ENCODE measurements around the gene CDH4.

The CDH4 gene

DNA sequence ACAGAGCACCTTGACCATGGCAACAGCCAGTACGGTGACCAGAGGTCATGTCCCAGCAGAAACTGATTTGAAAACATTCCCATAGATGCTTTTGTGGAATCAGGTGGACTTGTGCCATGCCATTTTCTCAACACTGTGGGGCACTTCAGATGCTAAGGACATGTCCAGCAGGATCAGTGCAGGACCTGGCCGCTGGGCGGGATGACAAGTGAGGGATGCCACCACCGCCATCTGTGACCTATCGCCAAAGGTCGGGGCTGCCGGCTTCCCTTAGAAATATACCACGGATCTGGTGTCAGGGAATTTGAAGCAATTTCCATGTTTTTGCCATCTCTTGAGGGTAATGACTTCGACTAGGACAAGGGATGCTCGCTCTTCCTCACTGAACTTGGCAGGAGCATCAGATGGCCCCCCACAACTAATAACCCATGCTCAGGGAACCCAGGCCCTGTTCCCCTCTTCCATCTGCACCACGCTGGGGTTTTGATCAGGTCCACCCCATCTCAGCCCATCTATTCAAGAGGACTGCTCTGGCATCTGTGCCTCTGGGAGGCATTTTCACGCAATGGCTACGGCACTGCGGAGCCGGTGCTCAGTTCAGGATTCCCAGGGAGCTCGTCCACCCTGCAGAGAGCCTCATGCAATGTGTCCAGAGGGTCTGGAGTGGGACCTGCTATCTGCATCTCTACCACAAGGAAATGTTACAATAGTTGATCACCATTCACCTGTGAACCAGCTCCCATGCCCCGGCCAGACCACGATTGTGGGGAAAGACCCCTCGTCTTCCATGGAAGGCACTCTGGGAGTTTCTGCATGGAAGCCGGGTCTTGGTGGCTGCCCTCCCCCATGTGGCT lies 511.1 kb downstream of the CDH4 start:
- H3K79me1 ChIP-seq (ENCODE audit: low read length), result no peaks in the 10 kb centered on the region
- no peak overlapping the region for H2AK5ac ChIP-seq (ENCODE audit: low read length)
- H3K27ac ChIP-seq (ENCODE audit: low read depth, low read length), result no peak overlapping the region
- H4K91ac ChIP-seq (ENCODE audit: low read depth, low read length), result no peak overlapping the region
- no peak overlapping the region for H2BK12ac ChIP-seq (ENCODE audit: low read length)
- no peaks in the 10 kb centered on the region for H3K79me2 ChIP-seq (ENCODE audit: control insufficient read depth, insufficient read depth, low read length, poor library complexity)
- no peak overlapping the region for H3K18ac ChIP-seq (ENCODE audit: low read length)
- H4K12ac ChIP-seq (ENCODE audit: low read depth, low read length), result no peak overlapping the region
- no peak overlapping the region for H3K23ac ChIP-seq (ENCODE audit: low read length)
- H3K4me2 ChIP-seq (ENCODE audit: low read length), result no peak overlapping the region
- H2AFZ ChIP-seq (ENCODE audit: insufficient read depth, low read length, poor library complexity), result no peak overlapping the region
- no peak overlapping the region for H2BK5ac ChIP-seq (ENCODE audit: low read depth, low read length, poor library complexity)
- H4K8ac ChIP-seq (ENCODE audit: low read depth, low read length), result no peak overlapping the region
- H3K4ac ChIP-seq (ENCODE audit: low read depth, low read length), result no peak overlapping the region
- peaks cover 6% of the 10 kb centered on the region for H3K9me3 ChIP-seq (ENCODE audit: insufficient read depth, low read depth, low read length)
- no peaks in the 10 kb centered on the region for H3K27me3 ChIP-seq (ENCODE audit: insufficient read depth, low read length)
- WGBS (ENCODE audit: extremely low coverage, insufficient coverage, insufficient read length), result no CpG with 5 or more reads among the region's 20 CpGs
- H2BK120ac ChIP-seq (ENCODE audit: insufficient read depth, low read length, poor library complexity), result no peak overlapping the region
- H3K36me3 ChIP-seq (ENCODE audit: control insufficient read depth in 1 of 2, insufficient read depth in 2 of 2, low read length in 2 of 2), result no peaks in the 10 kb centered on the region
- H3K4me3 ChIP-seq (ENCODE audit: low read depth, low read length), result no peak overlapping the region
- H3K14ac ChIP-seq (ENCODE audit: low read length), result no peak overlapping the region
- no peak for DNase-seq
- no peak overlapping the region for H3K9ac ChIP-seq (ENCODE audit: low read length)
- no peaks in the 10 kb centered on the region for H3K4me1 ChIP-seq (ENCODE audit: control insufficient read depth in 1 of 2, insufficient read depth in 2 of 2, low read length in 2 of 2)

DNA sequence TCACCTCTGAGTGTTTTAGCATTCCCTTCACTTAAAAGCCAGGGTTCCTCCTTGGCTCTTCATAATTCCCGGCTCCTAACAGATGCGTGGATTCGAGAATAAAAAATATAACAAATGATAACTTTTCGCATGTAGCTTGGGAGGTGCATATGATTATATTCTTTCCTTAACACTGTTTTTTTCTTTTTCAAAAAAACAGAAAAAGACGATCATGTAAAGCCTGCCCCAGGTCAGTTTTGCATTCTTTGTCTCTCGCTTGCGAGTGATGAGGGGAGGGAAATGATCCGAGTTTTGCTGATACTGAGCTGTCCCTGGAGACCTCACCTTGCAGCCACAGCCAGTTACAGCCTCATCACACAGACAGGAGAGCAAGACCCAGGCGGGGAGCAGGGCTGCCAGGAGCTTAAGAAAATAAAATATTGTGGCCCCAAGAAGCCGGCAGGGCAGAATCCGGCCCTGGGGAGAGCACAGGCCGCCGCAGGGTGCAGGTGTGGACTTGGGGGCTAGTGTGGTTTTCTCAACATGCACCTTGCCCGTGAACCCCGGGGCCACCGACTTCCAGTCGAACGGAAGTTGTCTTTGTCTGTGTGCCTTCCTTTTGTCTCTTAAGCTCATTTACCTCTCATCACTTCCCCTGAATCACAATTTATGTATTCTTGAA lies 511.8 kb downstream of the CDH4 start:
- no peak overlapping the region for H2AFZ ChIP-seq (ENCODE audit: insufficient read depth, low read length, poor library complexity)
- H4K8ac ChIP-seq (ENCODE audit: low read depth, low read length), result no peak overlapping the region
- no peak overlapping the region for H2AK5ac ChIP-seq (ENCODE audit: low read length)
- H3K36me3 ChIP-seq (ENCODE audit: control insufficient read depth in 1 of 2, insufficient read depth in 2 of 2, low read length in 2 of 2), result no peaks in the 10 kb centered on the region
- no peak overlapping the region for H3K18ac ChIP-seq (ENCODE audit: low read length)
- no peak overlapping the region for H3K9ac ChIP-seq (ENCODE audit: low read length)
- no peak overlapping the region for H3K4me3 ChIP-seq (ENCODE audit: low read depth, low read length)
- H3K79me1 ChIP-seq (ENCODE audit: low read length), result no peaks in the 10 kb centered on the region
- no peak overlapping the region for H2BK120ac ChIP-seq (ENCODE audit: insufficient read depth, low read length, poor library complexity)
- no peak overlapping the region for H3K27ac ChIP-seq (ENCODE audit: low read depth, low read length)
- no CpG with 5 or more reads among the region's 18 CpGs for WGBS (ENCODE audit: extremely low coverage, insufficient coverage, insufficient read length)
- H3K14ac ChIP-seq (ENCODE audit: low read length), result no peak overlapping the region
- H3K23ac ChIP-seq (ENCODE audit: low read length), result no peak overlapping the region
- no peak for DNase-seq
- no peaks in the 10 kb centered on the region for H3K27me3 ChIP-seq (ENCODE audit: insufficient read depth, low read length)
- H3K4me2 ChIP-seq (ENCODE audit: low read length), result no peak overlapping the region
- no peak overlapping the region for H4K91ac ChIP-seq (ENCODE audit: low read depth, low read length)
- H3K79me2 ChIP-seq (ENCODE audit: control insufficient read depth, insufficient read depth, low read length, poor library complexity), result no peaks in the 10 kb centered on the region
- H3K4ac ChIP-seq (ENCODE audit: low read depth, low read length), result no peak overlapping the region
- H3K4me1 ChIP-seq (ENCODE audit: control insufficient read depth in 1 of 2, insufficient read depth in 2 of 2, low read length in 2 of 2), result no peaks in the 10 kb centered on the region
- H4K12ac ChIP-seq (ENCODE audit: low read depth, low read length), result no peak overlapping the region
- no peak overlapping the region for H2BK12ac ChIP-seq (ENCODE audit: low read length)
- H2BK5ac ChIP-seq (ENCODE audit: low read depth, low read length, poor library complexity), result no peak overlapping the region
- H3K9me3 ChIP-seq (ENCODE audit: insufficient read depth, low read depth, low read length), result peaks cover 6% of the 10 kb centered on the region

DNA sequence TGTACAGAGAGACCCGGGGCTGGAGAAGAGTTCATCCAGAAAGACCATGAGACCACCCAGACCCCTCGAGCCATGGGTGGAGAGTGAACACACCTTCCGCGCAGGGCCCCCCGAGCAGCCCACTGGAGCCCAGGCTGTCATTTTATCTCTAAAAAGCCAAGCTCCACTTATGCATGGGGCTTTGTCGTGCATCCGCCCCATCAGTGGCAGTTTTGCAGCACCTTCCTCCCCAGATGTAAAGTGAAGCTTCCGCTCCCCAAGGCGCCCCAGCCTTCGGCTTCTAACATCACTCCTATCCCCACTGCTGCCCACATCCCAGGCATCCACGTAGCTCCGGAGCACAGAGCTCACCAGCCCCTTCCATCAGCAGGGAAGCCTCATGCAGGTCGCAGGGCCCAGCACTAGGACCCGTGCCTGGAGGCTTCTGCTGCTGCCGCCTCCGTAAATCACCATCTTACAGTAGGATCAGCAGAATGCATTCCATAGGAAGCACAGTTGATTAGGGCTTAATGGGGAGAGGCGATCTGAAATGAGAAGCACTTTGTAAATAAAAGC lies 512.5 kb downstream of the CDH4 start:
- no peak for DNase-seq
- Histone ChIP-seq H3K9me3 (ENCODE audit: insufficient read depth, low read depth, low read length) (peaks cover 6% of the 10 kb centered on the region), H3K27me3 (ENCODE audit: insufficient read depth, low read length) (no peaks in the 10 kb centered on the region), H2BK12ac (ENCODE audit: low read length) (no peak overlapping the region), H3K36me3 (ENCODE audit: control insufficient read depth in 1 of 2, insufficient read depth in 2 of 2, low read length in 2 of 2) (no peaks in the 10 kb centered on the region), H2BK120ac (ENCODE audit: insufficient read depth, low read length, poor library complexity) (no peak overlapping the region), H3K18ac (ENCODE audit: low read length) (no peak overlapping the region), H3K79me2 (ENCODE audit: control insufficient read depth, insufficient read depth, low read length, poor library complexity) (no peaks in the 10 kb centered on the region), H3K9ac (ENCODE audit: low read length) (no peak overlapping the region), H3K27ac (ENCODE audit: low read depth, low read length) (no peak overlapping the region), H3K23ac (ENCODE audit: low read length) (no peak overlapping the region), H3K4ac (ENCODE audit: low read depth, low read length) (no peak overlapping the region), H3K79me1 (ENCODE audit: low read length) (no peaks in the 10 kb centered on the region), H4K8ac (ENCODE audit: low read depth, low read length) (no peak overlapping the region), H4K12ac (ENCODE audit: low read depth, low read length) (no peak overlapping the region), H2AFZ (ENCODE audit: insufficient read depth, low read length, poor library complexity) (no peak overlapping the region), H3K4me3 (ENCODE audit: low read depth, low read length) (no peak overlapping the region), H2AK5ac (ENCODE audit: low read length) (no peak overlapping the region), H3K14ac (ENCODE audit: low read length) (no peak overlapping the region), H4K91ac (ENCODE audit: low read depth, low read length) (no peak overlapping the region), H3K4me2 (ENCODE audit: low read length) (no peak overlapping the region), H2BK5ac (ENCODE audit: low read depth, low read length, poor library complexity) (no peak overlapping the region), H3K4me1 (ENCODE audit: control insufficient read depth in 1 of 2, insufficient read depth in 2 of 2, low read length in 2 of 2) (no peaks in the 10 kb centered on the region)
- no CpG with 5 or more reads among the region's 17 CpGs for WGBS (ENCODE audit: extremely low coverage, insufficient coverage, insufficient read length)

DNA sequence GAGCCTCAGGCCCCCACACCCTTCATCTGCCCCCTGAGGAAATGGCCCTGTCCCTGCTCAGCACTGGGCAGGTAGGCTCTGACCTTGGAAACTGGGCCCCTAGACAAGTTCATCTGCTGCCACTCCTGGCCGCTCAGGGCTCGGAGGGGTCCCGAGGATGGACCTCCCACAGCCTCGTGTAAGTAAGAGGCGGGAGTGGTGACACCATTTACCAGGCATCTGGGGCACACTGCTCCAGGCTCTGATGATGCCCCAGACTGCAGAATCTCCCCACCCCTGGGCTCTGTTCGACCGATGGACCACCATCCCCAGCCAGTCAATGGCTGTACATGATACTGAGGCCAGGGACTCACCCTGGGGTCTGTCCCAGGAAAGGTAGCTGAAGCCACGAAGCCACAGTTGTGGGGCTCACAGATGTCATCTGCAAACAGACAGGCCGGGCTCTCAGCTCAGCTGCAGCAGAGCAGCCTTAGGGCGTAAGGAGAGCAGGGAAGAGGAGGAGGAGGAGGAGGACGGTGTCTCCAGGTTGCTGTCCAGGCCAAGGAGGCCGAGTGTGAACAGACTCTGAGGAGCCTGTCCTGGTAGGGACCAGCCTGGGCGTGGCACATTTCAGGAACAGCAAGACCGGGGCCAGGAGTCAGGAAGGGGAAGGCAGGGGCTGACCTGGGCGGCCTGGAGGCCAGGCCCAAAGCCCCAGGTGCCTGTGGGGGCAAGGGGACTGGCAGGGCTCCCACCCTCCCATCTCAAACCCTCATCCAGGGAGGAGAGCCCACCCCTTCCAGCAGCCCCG lies 513.2 kb downstream of the CDH4 start:
- Histone ChIP-seq H2BK120ac (ENCODE audit: insufficient read depth, low read length, poor library complexity) (no peak overlapping the region), H3K4me3 (ENCODE audit: low read depth, low read length) (no peak overlapping the region)
- WGBS (ENCODE audit: extremely low coverage, insufficient coverage, insufficient read length), result no CpG with 5 or more reads among the region's 16 CpGs

More for the DNA sequence above, 513.2 kb downstream of the CDH4 start:
- H3K79me1 ChIP-seq (ENCODE audit: low read length), result no peaks in the 10 kb centered on the region
- H4K8ac ChIP-seq (ENCODE audit: low read depth, low read length), result no peak overlapping the region
- H3K14ac ChIP-seq (ENCODE audit: low read length), result no peak overlapping the region
- no peak overlapping the region for H4K12ac ChIP-seq (ENCODE audit: low read depth, low read length)
- no peak overlapping the region for H3K4ac ChIP-seq (ENCODE audit: low read depth, low read length)
- H3K23ac ChIP-seq (ENCODE audit: low read length), result no peak overlapping the region
- H3K27me3 ChIP-seq (ENCODE audit: insufficient read depth, low read length), result no peaks in the 10 kb centered on the region
- no peak overlapping the region for H3K27ac ChIP-seq (ENCODE audit: low read depth, low read length)
- no peak overlapping the region for H2BK5ac ChIP-seq (ENCODE audit: low read depth, low read length, poor library complexity)
- H4K91ac ChIP-seq (ENCODE audit: low read depth, low read length), result no peak overlapping the region
- no peaks in the 10 kb centered on the region for H3K79me2 ChIP-seq (ENCODE audit: control insufficient read depth, insufficient read depth, low read length, poor library complexity)
- H3K9ac ChIP-seq (ENCODE audit: low read length), result no peak overlapping the region
- H3K4me1 ChIP-seq (ENCODE audit: control insufficient read depth in 1 of 2, insufficient read depth in 2 of 2, low read length in 2 of 2), result no peaks in the 10 kb centered on the region
- no peak for DNase-seq
- no peak overlapping the region for H3K18ac ChIP-seq (ENCODE audit: low read length)
- H3K4me2 ChIP-seq (ENCODE audit: low read length), result no peak overlapping the region
- no peak overlapping the region for H2AFZ ChIP-seq (ENCODE audit: insufficient read depth, low read length, poor library complexity)
- no peaks in the 10 kb centered on the region for H3K36me3 ChIP-seq (ENCODE audit: control insufficient read depth in 1 of 2, insufficient read depth in 2 of 2, low read length in 2 of 2)
- H2AK5ac ChIP-seq (ENCODE audit: low read length), result no peak overlapping the region
- H3K9me3 ChIP-seq (ENCODE audit: insufficient read depth, low read depth, low read length), result peaks cover 9% of the 10 kb centered on the region
- H2BK12ac ChIP-seq (ENCODE audit: low read length), result no peak overlapping the region
